ENCODE data around the gene C17orf100.

DNA sequence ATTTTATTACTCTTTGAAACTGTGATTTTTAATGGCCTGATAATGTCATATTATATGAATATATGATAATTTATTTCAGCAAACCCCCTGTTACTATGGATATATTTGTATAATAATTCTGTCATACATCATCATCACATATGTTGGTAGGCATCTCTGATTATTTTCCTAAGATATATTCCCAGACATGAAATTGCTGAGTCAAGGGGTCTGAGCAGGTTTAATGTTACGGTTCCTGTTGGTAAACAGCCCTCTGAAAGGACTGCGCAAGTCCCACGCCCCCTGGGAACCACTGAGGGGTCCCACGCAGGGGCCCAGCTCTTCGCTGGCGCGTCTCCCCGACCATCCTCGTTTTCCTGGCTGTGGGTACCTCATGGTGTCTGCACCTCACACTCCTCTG is 37.4 kb downstream of the C17orf100 start:
- TF ChIP-seq, protein P1, sequence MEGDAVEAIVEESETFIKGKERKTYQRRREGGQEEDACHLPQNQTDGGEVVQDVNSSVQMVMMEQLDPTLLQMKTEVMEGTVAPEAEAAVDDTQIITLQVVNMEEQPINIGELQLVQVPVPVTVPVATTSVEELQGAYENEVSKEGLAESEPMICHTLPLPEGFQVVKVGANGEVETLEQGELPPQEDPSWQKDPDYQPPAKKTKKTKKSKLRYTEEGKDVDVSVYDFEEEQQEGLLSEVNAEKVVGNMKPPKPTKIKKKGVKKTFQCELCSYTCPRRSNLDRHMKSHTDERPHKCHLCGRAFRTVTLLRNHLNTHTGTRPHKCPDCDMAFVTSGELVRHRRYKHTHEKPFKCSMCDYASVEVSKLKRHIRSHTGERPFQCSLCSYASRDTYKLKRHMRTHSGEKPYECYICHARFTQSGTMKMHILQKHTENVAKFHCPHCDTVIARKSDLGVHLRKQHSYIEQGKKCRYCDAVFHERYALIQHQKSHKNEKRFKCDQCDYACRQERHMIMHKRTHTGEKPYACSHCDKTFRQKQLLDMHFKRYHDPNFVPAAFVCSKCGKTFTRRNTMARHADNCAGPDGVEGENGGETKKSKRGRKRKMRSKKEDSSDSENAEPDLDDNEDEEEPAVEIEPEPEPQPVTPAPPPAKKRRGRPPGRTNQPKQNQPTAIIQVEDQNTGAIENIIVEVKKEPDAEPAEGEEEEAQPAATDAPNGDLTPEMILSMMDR (IDR thresholded peaks at IDR 0.05): no peak
- TF ChIP-seq CBX2 (IDR thresholded peaks at IDR 0.05; ENCODE audit: borderline replicate concordance, low read depth): no peak
- no peak for TF ChIP-seq PBX3 (IDR thresholded peaks at IDR 0.05)
- TF ChIP-seq RARB (CRISPR knock-in tag; IDR thresholded peaks at IDR 0.05): no peak
